Parathyroid adenoma (tissue), 2 donors: Measurements from ENCODE around the gene SLC9C2.
"Not testable (repeated sequence)": the region's sequence is repeated elsewhere in the genome, so short reads cannot be mapped to it uniquely, and the experiment has no call there.

Experiments
- H2AFZ ChIP-seq: fragments of 300-600 bp; sonication (generic); one replicate; pipeline ENCODE4 v1.7.0; 2017; ENCODE audit warnings: antibody characterized with exemption, mild to moderate bottlenecking
- H3K27ac ChIP-seq: fragments of 300-600 bp; sonication (generic); one replicate; pipeline ENCODE4 v1.7.0; 2017
- H3K27me3 ChIP-seq: fragments of 300-600 bp; sonication (generic); one replicate; pipeline ENCODE4 v1.7.0; 2017; ENCODE audit warnings: low read length; ENCODE audit not compliant: control insufficient read depth, insufficient read depth
- H3K36me3 ChIP-seq: fragments of 300-600 bp; sonication (generic); one replicate; pipeline ENCODE4 v1.7.0; 2017; ENCODE audit warnings: low read length; ENCODE audit not compliant: control insufficient read depth, insufficient read depth
- H3K4me1 ChIP-seq: fragments of 300-600 bp; sonication (generic); one replicate; pipeline ENCODE4 v1.7.0; 2017; ENCODE audit warnings: control low read depth
- H3K4me2 ChIP-seq: fragments of 300-600 bp; sonication (generic); one replicate; pipeline ENCODE4 v1.7.0; 2017; ENCODE audit warnings: low read length
- H3K4me3 ChIP-seq: fragments of 300-600 bp; sonication (generic); one replicate; pipeline ENCODE4 v1.7.0; 2017; ENCODE audit warnings: low read depth, low read length
- H3K79me2 ChIP-seq: fragments of 300-600 bp; sonication (generic); one replicate; pipeline ENCODE4 v1.7.0; 2017; ENCODE audit warnings: control low read depth
- H3K9ac ChIP-seq: fragments of 300-600 bp; sonication (generic); one replicate; pipeline ENCODE4 v1.7.0; 2017; ENCODE audit warnings: mild to moderate bottlenecking
- H3K9me3 ChIP-seq: fragments of 300-600 bp; sonication (generic); one replicate; pipeline ENCODE4 v1.7.0; 2017; ENCODE audit warnings: low read length; ENCODE audit not compliant: control insufficient read depth
- TF ChIP-seq, protein P1 (sequence below): fragments of 300-600 bp; sonication (generic); IDR thresholded peaks from one replicate; pipeline ENCODE4 v1.7.0; 2017; ENCODE audit warnings: antibody characterized with exemption, mild to moderate bottlenecking
- donor health status: primary hyperparathyroidism.

Gene SLC9C2

DNA sequence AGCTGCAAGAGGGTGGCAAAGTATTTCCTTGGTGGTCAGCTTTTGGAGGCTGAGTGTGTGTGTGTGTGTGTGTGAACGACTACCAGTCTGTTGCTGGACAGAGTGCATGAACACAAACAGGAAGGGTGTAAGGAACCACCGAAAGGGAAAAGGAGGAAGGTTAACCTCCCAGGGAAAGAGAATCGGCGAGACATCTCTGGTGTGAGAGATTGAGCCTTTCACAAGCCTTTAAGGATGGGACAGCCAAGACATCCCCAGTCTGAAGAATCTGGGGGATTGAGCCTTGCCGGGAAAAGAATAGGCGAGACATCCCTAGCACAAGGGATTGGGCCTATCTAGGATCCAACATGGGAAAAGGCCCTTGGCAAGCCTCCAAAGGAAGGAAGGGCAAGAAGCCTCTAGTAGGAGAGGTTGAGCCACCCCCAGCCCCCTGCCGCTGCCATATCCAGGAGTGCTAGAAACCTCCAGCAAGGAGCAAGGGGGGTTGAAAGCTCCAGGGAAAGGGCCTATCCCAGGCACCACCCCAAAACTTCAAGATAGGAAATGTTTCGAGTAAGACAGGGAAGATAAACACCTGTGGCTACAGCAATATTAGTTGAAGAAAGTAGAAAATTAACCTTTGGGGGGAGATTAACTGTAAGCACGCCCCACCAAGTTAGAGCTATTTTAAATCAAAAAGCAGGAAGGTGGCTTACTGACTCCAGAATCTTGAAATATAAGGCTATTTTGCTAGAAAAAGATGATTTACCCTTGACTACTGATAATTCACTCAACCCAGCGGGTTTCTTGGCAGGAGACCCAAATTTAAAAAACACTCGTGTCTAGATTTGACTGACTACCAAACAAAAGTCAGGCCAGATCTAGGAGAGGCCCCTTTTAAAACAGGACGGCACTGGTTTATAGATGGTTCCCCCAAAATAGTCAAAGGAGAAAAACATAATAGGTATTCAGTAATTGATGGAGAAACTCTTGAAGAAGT lies 35.5 kb upstream of the SLC9C2 start:
- Histone ChIP-seq H3K36me3 (no peaks in the 10 kb centered on the region), H3K9me3 (no peaks in the 10 kb centered on the region), H3K4me2 (peak overlapping the region; percentile 63), H3K27me3 (no peaks in the 10 kb centered on the region), H3K79me2 (no peaks in the 10 kb centered on the region), H3K9ac (no peak overlapping the region), H3K4me1 (peaks cover 12% of the 10 kb centered on the region), H3K4me3 (no peak overlapping the region), H3K27ac (peak overlapping the region; percentile 33), H2AFZ (no peak overlapping the region)
- TF ChIP-seq, protein P1, sequence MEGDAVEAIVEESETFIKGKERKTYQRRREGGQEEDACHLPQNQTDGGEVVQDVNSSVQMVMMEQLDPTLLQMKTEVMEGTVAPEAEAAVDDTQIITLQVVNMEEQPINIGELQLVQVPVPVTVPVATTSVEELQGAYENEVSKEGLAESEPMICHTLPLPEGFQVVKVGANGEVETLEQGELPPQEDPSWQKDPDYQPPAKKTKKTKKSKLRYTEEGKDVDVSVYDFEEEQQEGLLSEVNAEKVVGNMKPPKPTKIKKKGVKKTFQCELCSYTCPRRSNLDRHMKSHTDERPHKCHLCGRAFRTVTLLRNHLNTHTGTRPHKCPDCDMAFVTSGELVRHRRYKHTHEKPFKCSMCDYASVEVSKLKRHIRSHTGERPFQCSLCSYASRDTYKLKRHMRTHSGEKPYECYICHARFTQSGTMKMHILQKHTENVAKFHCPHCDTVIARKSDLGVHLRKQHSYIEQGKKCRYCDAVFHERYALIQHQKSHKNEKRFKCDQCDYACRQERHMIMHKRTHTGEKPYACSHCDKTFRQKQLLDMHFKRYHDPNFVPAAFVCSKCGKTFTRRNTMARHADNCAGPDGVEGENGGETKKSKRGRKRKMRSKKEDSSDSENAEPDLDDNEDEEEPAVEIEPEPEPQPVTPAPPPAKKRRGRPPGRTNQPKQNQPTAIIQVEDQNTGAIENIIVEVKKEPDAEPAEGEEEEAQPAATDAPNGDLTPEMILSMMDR = no peak

DNA sequence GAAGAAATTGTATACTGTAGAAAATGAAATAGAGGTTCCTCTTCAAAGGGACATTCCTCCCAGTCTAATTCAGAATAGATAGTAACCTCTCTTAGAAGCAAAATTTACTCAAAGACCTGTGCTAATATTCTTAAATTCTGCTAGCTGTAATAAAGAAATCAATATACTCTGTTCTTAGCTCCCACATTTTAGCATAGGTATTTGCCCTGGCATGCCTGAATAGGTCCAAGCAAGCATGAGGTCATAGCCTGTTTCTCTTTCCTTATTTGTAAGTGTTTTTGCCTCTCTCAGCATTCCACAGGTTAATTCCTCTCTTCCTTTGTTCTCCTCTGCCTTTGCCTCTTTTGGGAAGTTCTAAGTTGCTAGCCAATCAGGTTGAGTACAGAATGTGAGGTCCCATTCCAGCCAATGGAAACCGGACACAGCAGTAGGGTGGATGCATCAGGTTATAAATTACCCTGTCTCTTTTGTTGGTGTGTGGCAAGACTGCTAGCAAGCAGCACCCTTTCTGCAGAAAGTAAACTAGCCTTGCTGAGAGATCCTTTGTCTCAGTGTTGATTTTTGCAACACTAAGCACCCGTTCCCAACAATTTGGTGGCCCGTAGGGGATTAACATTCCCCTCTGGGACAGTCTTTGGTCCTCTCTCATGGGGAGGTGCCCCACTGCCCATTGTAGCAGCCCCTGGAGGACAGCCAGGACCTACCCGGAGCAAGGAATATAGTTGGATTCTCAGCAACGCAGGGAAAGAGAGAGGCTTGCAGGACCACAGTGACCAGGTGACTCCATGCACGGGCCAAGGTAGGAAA lies 34.6 kb upstream of the SLC9C2 start:
- not testable (repeated sequence) for H3K9me3 ChIP-seq, H3K79me2 ChIP-seq, H3K4me2 ChIP-seq, H3K4me3 ChIP-seq, H3K27me3 ChIP-seq, H3K36me3 ChIP-seq, H2AFZ ChIP-seq, H3K27ac ChIP-seq, H3K9ac ChIP-seq
- H3K4me1 ChIP-seq = peaks cover 12% of the 10 kb centered on the region

DNA sequence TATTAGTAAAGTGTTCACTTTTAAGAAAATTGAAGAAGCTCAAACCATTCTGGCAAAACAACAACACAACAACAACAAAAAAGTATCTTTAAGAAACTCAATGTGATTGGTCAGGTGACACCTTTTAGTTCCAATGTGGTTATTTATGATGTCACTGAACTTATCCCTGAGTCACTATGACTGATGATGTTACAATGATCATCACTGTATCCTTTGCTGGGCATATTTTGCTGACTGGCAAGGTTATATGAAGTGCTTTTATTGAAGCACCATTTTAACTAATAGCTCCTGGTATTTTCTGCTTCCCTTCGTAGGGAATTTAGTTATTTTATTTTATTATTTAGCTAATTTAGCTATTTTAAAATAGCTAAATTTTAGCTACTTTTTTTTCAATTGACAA lies 32.2 kb upstream of the SLC9C2 start, which contains the start of gene TEX50:
TSS of gene TEX50 (plus strand) at position 223 of the 400 bp plus-strand sequence. CDS start 184 bp downstream, outside the sequence.
- H3K9me3 ChIP-seq = no peaks in the 10 kb centered on the region
- H3K4me3 ChIP-seq = no peak within 1 kb of the TSS
- no peaks in the 10 kb centered on the region for H3K79me2 ChIP-seq
- no peaks in the 10 kb centered on the region for H3K36me3 ChIP-seq
- TF ChIP-seq, protein P1 = no peak
- H3K27me3 ChIP-seq = no peaks in the 10 kb centered on the region
- H3K4me2 ChIP-seq = no peak within 1 kb of the TSS
- H3K4me1 ChIP-seq = peaks cover 12% of the 10 kb centered on the region
- H3K9ac ChIP-seq = no peak within 1 kb of the TSS
- no peak within 1 kb of the TSS for H3K27ac ChIP-seq
- H2AFZ ChIP-seq = no peak within 1 kb of the TSS

DNA sequence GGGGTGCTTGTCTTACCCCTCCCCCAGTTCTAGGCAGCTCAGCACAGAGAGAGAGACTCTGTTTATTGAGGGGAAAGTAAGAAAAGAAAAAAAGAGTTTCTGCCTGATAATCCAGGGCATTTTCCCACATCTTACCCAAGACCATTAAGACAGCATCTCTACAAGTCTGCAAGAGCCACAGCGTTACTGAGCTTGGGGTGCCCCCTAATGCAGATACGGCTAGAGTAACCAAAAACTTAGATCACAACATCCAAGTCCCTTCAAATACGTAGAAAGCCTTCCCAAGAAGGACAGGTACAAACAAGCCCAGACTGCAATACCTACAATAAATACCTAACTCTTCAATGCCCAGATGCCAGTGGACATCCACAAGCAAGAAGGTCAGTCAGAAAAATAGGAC lies 26.0 kb upstream of the SLC9C2 start:
- H3K36me3 ChIP-seq = no peaks in the 10 kb centered on the region
- no peaks in the 10 kb centered on the region for H3K9me3 ChIP-seq
- no peak overlapping the region for H2AFZ ChIP-seq
- no peak overlapping the region for H3K27ac ChIP-seq
- no peaks in the 10 kb centered on the region for H3K4me1 ChIP-seq
- H3K4me2 ChIP-seq = no peak overlapping the region
- H3K4me3 ChIP-seq = no peak overlapping the region
- TF ChIP-seq, protein P1 = no peak
- H3K9ac ChIP-seq = no peak overlapping the region
- H3K79me2 ChIP-seq = no peaks in the 10 kb centered on the region
- no peaks in the 10 kb centered on the region for H3K27me3 ChIP-seq

DNA sequence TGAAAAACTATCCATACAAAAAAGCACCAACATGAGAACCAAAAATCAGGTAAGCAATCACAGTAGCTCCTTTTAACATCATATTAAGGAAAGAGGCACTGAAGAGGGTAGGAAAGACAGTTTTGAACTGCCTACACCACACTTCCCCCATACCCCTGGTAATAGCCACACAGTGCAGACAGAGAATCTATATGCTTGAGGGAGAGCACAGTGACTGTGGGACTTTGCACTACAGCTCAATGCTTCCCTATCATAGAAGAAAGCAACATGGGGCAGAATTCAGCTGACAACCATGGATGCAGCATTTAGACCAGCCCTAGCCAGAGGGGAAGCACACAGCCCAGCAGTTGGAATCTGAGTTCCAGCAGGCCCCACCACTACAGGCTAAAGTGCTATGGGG lies 24.4 kb upstream of the SLC9C2 start:
- no peak overlapping the region for H3K9ac ChIP-seq
- no peak overlapping the region for H2AFZ ChIP-seq
- no peak overlapping the region for H3K27ac ChIP-seq
- H3K4me1 ChIP-seq = no peaks in the 10 kb centered on the region
- no peak overlapping the region for H3K4me2 ChIP-seq
- H3K9me3 ChIP-seq = no peaks in the 10 kb centered on the region
- TF ChIP-seq, protein P1 = no peak
- no peaks in the 10 kb centered on the region for H3K36me3 ChIP-seq
- H3K27me3 ChIP-seq = no peaks in the 10 kb centered on the region
- H3K79me2 ChIP-seq = no peaks in the 10 kb centered on the region
- H3K4me3 ChIP-seq = no peak overlapping the region
